ENCODE measurements around the gene MRPL34. TPM values are rescaled to one million over a fixed set of nuclear protein-coding genes. Genes with fewer than 3 reads are reported as not detected.
A peak's percentile ranks its signal among the peaks of the same experiment; 100 is the strongest.

The MRPL34 gene
- total RNA-seq, 4 donors from 2014 or later, result 95.8 to 311 (median 149) TPM

DNA sequence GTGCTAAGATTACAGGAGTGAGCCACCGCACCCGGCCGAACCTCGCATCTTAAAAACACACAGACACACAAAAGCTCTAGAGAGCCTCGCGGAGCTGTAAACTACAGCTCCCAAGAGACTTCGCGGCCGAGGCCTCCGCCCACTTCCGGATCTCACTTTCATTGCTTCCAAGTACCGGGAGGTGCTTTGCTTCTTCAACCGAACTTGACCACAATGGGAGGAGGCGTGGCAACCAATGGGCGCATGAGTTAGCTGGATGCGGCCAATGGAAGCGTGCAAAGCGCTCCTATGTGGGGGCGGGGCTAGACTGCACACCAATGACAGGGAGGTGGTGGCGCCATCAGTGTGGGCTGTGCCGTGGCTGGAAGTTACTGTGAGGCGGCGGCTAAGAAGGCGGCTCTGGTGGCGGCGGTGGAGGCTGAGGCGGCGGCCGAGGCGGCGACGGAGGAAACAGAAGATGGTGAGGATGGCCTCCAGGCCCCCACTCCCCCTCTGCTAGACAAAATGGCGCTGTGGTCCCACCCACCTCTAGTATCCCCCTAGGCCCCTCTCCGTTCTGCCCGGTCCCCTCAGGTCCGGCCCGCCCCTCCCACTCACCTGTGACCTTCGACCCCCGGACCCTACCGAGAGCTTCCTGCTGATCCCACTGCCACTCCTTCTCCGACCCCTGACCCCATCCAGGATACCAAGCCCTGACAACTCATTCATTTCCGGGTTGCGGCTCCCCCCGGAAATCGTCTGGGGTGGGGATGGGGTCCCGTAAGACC is 3.7 kb downstream of the MRPL34 start, which contains the start of gene DDA1:
TSS of gene DDA1 (plus strand) at position 366 of the 767 bp plus-strand sequence. CDS start at position 458, 92 bp downstream.
- peaks cover 4 to 7% of the 10 kb centered on the region in 2 donors for H3K36me3 ChIP-seq
- WGBS, 2 donors, result 0 to 1% methylated on average over 34 to 36 of the region's 46 CpGs
- intact Hi-C loops (cut with DNase I), result no loop called here
- no peaks in the 10 kb centered on the region for H3K27me3 ChIP-seq
- H3K4me3 ChIP-seq (replicated peaks in 1 of 3), result peak within 1 kb of the TSS; percentile 77 to 81 (median 78)
- H3K4me1 ChIP-seq, result peaks cover 38 to 40% of the 10 kb centered on the region in 2 donors
- peak; percentile 100 for DNase-seq
- peak within 1 kb of the TSS in 2 of 3 donors; percentile 27 to 55 for H3K27ac ChIP-seq
- no peaks in the 10 kb centered on the region for H3K9me3 ChIP-seq
- TF ChIP-seq, protein P1, sequence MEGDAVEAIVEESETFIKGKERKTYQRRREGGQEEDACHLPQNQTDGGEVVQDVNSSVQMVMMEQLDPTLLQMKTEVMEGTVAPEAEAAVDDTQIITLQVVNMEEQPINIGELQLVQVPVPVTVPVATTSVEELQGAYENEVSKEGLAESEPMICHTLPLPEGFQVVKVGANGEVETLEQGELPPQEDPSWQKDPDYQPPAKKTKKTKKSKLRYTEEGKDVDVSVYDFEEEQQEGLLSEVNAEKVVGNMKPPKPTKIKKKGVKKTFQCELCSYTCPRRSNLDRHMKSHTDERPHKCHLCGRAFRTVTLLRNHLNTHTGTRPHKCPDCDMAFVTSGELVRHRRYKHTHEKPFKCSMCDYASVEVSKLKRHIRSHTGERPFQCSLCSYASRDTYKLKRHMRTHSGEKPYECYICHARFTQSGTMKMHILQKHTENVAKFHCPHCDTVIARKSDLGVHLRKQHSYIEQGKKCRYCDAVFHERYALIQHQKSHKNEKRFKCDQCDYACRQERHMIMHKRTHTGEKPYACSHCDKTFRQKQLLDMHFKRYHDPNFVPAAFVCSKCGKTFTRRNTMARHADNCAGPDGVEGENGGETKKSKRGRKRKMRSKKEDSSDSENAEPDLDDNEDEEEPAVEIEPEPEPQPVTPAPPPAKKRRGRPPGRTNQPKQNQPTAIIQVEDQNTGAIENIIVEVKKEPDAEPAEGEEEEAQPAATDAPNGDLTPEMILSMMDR (IDR thresholded peaks at IDR 0.05), result no peak
- peak in 1 of 2 donors; percentile 57 for TF ChIP-seq POLR2A (IDR thresholded peaks at IDR 0.05)

DNA sequence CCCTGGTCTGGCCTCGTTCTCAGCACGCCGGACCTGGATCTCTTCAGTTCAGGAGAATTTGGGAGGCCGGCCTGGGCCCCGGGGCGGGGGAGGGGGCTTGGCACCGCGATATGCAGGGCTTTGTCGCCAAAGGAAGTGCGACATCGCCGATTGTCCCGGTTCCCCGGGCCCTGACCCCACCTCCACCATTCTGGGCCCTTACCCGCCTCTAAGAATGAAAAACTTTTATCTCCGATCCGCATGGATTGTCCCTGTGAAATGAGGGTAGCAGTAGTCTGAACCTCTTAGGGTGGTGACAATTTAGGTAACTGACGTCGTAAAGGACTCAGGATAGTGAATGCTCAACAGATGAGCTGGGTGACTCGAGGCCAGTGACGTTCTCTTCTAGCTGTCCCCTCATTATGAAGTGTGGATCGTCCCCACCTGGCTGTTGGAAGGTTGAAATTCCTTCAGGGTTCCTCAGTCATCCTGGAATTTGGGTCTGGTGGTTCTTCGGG is 4.3 kb downstream of the MRPL34 start:
- peaks cover 6 to 11% of the 10 kb centered on the region in 2 donors for H3K36me3 ChIP-seq
- H3K9me3 ChIP-seq, result no peaks in the 10 kb centered on the region
- peak overlapping the region in 2 of 3 donors; percentile 27 to 55 for H3K27ac ChIP-seq
- no peaks in the 10 kb centered on the region for H3K27me3 ChIP-seq
- intact Hi-C loops (cut with DNase I), result no loop called here
- TF ChIP-seq, protein P1 (IDR thresholded peaks at IDR 0.05), result no peak
- no peak for TF ChIP-seq POLR2A (IDR thresholded peaks at IDR 0.05)
- WGBS, 2 donors, result 6 to 17% methylated on average over 5 to 20 of the region's 23 CpGs
- H3K4me3 ChIP-seq (replicated peaks in 1 of 3), result peak overlapping the region; percentile 77 to 81 (median 78)
- DNase-seq, result no peak
- H3K4me1 ChIP-seq, result peaks cover 32 to 34% of the 10 kb centered on the region in 2 donors

DNA sequence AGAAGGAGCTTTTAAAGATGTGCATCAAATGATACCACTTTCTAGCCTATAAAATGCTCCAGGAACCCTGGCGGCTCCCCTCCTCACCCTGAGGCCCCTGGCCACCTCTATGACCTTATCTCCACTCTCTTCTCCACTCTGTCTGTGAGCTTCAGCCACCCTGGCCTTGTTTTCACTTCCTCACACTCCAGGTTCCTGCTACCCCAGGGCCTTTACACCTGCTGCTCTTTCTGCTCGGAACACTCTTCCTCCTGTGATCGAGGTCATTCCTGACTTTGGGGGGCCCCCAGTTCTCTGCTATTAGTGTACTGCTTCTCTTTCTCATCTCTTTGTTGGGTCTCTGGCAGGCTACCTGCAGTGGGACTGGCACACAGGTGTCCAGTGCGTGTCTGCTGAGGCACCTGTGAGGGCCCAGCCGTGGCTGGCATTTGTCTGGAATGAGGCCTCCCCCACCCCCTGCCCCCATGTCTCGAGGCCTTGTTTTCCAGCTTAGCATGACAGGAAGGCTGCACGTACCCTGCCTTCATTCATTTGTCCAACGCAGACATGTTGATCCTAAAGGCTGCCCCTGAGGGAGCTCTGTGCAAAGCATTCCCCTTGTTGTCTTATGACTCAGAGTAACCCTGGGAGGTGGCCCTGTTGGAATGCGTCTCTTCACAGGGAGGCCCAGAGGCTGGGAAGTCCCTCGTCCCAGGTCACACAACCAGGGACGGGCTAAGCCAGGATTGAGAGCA is 6.0 kb downstream of the MRPL34 start:
- peaks cover 14 to 19% of the 10 kb centered on the region in 2 donors for H3K36me3 ChIP-seq
- H3K4me1 ChIP-seq, result peaks cover 25 to 27% of the 10 kb centered on the region in 2 donors
- intact Hi-C loops (cut with DNase I), result no loop called here
- H3K9me3 ChIP-seq, result no peaks in the 10 kb centered on the region
- no peak for TF ChIP-seq POLR2A (IDR thresholded peaks at IDR 0.05)
- TF ChIP-seq, protein P1 (IDR thresholded peaks at IDR 0.05), result no peak
- DNase-seq, result no peak
- no peak overlapping the region for H3K4me3 ChIP-seq (replicated peaks in 1 of 3)
- WGBS, 2 donors, result 79 to 87% methylated on average over 10 of the region's 11 CpGs
- no peaks in the 10 kb centered on the region for H3K27me3 ChIP-seq
- no peak overlapping the region for H3K27ac ChIP-seq

DNA sequence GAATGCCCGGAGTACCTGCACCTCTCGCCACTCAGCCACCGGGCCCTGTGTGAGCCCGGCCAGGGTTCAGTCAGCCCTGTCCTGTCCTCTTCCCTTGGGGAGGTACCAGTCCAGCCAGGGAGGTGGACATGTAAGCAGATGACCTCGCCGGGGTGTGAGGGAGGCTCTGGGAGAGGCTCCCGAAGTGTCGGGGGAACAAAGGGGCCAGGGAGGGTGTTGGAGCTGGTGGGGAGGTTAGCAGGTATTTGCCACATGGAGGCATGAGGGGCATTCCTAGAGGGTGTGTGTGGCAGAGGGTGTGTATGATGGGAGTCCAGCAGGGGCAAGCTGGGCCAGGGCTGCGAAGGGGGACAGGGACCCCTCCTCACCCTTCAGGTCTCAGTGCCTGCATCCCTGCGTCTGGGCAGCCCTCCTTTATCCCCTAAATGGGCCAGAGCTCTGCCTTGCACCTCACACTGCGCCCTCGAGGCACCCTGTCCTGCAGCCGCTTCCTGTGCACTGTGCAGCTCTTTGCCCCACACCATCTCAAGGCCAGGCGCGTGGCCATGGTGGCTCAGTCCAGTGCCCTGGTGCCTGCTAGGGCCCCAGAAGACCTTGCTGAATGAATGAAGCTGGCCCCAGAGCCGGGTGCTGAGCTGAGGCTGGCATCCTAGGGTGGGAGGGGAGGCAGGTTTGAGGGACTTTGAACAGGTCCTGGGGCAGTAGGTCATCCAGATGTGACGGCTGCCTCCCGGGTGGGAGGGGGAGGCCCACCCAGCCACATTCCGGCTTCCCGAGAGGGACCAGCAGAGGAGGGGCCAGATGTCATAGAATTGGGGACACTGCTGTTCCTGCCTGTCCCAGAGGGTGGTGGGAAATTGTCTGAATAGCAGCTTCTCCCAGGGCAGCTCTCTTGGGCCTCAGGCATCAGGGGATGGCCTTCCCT is 6.8 kb downstream of the MRPL34 start:
- intact Hi-C loops (cut with DNase I), result no loop called here

More for the DNA sequence above, 6.8 kb downstream of the MRPL34 start:
- peaks cover 14 to 23% of the 10 kb centered on the region in 2 donors for H3K36me3 ChIP-seq
- no peaks in the 10 kb centered on the region for H3K27me3 ChIP-seq
- WGBS, 2 donors, result 87 to 90% methylated on average over 16 to 20 of the region's 20 CpGs
- no peak overlapping the region for H3K4me3 ChIP-seq (replicated peaks in 1 of 3)
- H3K27ac ChIP-seq, result no peak overlapping the region
- no peak for DNase-seq
- peaks cover 20 to 22% of the 10 kb centered on the region in 2 donors for H3K4me1 ChIP-seq
- H3K9me3 ChIP-seq, result no peaks in the 10 kb centered on the region
- TF ChIP-seq, protein P1 (IDR thresholded peaks at IDR 0.05), result no peak
- TF ChIP-seq POLR2A (IDR thresholded peaks at IDR 0.05), result no peak
